RWPE1 (cell line): ENCODE data around the gene TMEM165.

Source experiments
- CTCF ChIA-PET: fragments of 350-600 bp; sonication (Branson Sonifier 250); formaldehyde crosslinking; extraction: SDS; loops from one replicate; lab custom pipeline; 2021; lab: Yijun Ruan, JAX
- POLR2A ChIA-PET: fragments of 400-600 bp; formaldehyde crosslinking; extraction: SDS; loops from one replicate; lab custom pipeline; 2020; ENCODE audit warnings: antibody characterized with exemption; ENCODE audit not compliant: low non-redundant PET; lab: Yijun Ruan, JAX
- DNase-seq: peaks from one replicate; pipeline ENCODE4 v3.0.0; 2012; ENCODE audit warnings: low spot score
- H3K27ac ChIP-seq: fragments of 450-650 bp; 2 replicates; pipeline ENCODE4 v1.5.1; 2017
- CTCF ChIP-seq: fragments of 450-650 bp; conservative IDR thresholded peaks from 2 replicates; pipeline ENCODE4 v1.5.1; 2017; ENCODE audit warnings: low read depth, mild to moderate bottlenecking

Gene TMEM165

GRCh38 chr4:55447831-55448230 is 52.1 kb downstream of the TMEM165 start:
- CTCF ChIA-PET: no interaction called here
- no peak for DNase-seq
- POLR2A ChIA-PET: no interaction called here
- no peak overlapping the region for H3K27ac ChIP-seq
- no peak for TF ChIP-seq CTCF

- H3K27ac ChIP-seq: no peak overlapping the region
- ChIA-PET POLR2A (no interaction called here), CTCF (interaction anchor here (0.7 kb wide), 2 partner anchors 199 to 374 kb away, joined by 3 to 4 read pairs; no protein-coding TSS in a partner anchor)
- DNase-seq: no peak
- no peak for TF ChIP-seq CTCF
These were observed 54.8 kb downstream of the TMEM165 start for GRCh38 chr4:55450566-55450965.

- POLR2A ChIA-PET: no interaction called here
- TF ChIP-seq CTCF: no peak
- peak; percentile 20 for DNase-seq
- CTCF ChIA-PET: interaction anchor here (0.6 kb wide), 1 partner anchor 579 kb away, joined by 3 read pairs; no protein-coding TSS in a partner anchor
- peak overlapping the region; percentile 66 for H3K27ac ChIP-seq
These were observed 62.4 kb downstream of the TMEM165 start for GRCh38 chr4:55458164-55458563.

GRCh38 chr4:55458611-55459010 is 62.9 kb downstream of the TMEM165 start:
- ChIA-PET CTCF (interaction anchor here (0.6 kb wide), 1 partner anchor 579 kb away, joined by 3 read pairs; no protein-coding TSS in a partner anchor), POLR2A (no interaction called here)
- no peak overlapping the region for H3K27ac ChIP-seq
- TF ChIP-seq CTCF: no peak
- DNase-seq: peak; percentile 37

GRCh38 chr4:55466001-55466400 is 70.2 kb downstream of the TMEM165 start:
- H3K27ac ChIP-seq: no peak overlapping the region
- ChIA-PET POLR2A (no interaction called here), CTCF (no interaction called here)
- no peak for DNase-seq
- TF ChIP-seq CTCF: no peak

GRCh38 chr4:55468724-55469123 is 73.0 kb downstream of the TMEM165 start:
- no peak for TF ChIP-seq CTCF
- POLR2A ChIA-PET: no interaction called here
- CTCF ChIA-PET: no interaction called here
- no peak overlapping the region for H3K27ac ChIP-seq
- no peak for DNase-seq

- DNase-seq: no peak
- POLR2A ChIA-PET: no interaction called here
- CTCF ChIA-PET: no interaction called here
- no peak for TF ChIP-seq CTCF
- H3K27ac ChIP-seq: no peak overlapping the region
These were observed 74.2 kb downstream of the TMEM165 start for GRCh38 chr4:55469979-55470378.
